ENCODE data around the gene ZFYVE21.

DNA sequence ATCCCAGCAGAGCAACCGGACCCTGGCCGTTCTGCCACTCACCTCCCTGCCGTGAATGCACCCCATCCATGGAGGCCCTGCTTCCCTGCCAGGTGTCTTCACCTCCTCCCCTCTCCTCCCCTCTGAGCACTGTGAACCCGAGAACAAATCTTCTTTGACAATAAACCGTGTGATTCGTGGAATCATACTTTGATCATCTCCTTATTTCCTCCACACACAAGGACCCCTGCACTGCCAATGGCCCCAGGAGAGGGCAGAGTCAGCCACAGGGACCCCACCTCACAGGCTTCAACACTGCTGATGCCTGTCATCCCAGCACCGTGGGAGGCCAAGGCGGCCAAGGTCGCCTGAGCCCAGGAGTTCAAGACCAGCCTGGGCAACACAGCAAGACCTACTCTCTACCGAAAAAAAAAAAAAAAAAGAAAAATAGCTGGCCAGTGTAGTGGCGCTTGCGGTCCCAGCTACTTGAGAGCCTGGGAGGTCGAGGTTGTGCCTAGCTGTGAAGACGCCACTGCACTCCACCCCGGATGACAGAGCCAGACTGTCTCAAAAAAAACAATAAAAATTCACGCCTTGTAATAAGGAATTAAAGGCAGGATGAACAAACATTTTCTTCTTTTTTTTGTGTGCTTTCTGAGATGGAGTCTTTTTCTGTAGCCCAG is 1.4 kb upstream of the ZFYVE21 start:
- TF ChIP-seq, protein P1, sequence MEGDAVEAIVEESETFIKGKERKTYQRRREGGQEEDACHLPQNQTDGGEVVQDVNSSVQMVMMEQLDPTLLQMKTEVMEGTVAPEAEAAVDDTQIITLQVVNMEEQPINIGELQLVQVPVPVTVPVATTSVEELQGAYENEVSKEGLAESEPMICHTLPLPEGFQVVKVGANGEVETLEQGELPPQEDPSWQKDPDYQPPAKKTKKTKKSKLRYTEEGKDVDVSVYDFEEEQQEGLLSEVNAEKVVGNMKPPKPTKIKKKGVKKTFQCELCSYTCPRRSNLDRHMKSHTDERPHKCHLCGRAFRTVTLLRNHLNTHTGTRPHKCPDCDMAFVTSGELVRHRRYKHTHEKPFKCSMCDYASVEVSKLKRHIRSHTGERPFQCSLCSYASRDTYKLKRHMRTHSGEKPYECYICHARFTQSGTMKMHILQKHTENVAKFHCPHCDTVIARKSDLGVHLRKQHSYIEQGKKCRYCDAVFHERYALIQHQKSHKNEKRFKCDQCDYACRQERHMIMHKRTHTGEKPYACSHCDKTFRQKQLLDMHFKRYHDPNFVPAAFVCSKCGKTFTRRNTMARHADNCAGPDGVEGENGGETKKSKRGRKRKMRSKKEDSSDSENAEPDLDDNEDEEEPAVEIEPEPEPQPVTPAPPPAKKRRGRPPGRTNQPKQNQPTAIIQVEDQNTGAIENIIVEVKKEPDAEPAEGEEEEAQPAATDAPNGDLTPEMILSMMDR (IDR thresholded peaks at IDR 0.05), result no peak
- TF ChIP-seq EP300 (IDR thresholded peaks at IDR 0.05), result no peak
